HCT116 (cell line): ENCODE measurements around the gene TOP2B. TPM values are rescaled to one million over a fixed set of nuclear protein-coding genes. Genes with fewer than 3 reads are reported as not detected.

Experiments used
- ATAC-seq: fragments of 200-7000 bp; cut with Tn5 transposase; 2 replicates; pipeline ENCODE4 v1.9.1; 2020; ENCODE audit warnings: mild to moderate bottlenecking, moderate library complexity
- BruUV-seq: library from RNA; stranded (reverse); fragments of 400-500 nt; replicated peaks from 2 replicates; lab custom pipeline; 2021; lab: Mats Ljungman, UMichigan
- CTCF ChIA-PET: fragments of 300-600 bp; sonication (Branson Sonifier 250); formaldehyde crosslinking; loops from one replicate; lab custom pipeline; 2021; ENCODE audit warnings: antibody characterized with exemption; lab: Charles Lee
- POLR2A ChIA-PET: fragments of 300-600, 350-600 bp; sonication (Branson Sonifier 250); formaldehyde crosslinking; loops from one replicate; lab custom pipeline; 2021; ENCODE audit warnings: antibody characterized with exemption; lab: Charles Lee
- RAD21 ChIA-PET, 2 experiments: fragments of 300-600 bp; sonication (Branson Sonifier 250); formaldehyde crosslinking; loops; one replicate each; lab custom pipeline; 2023; ENCODE audit warnings: low total read pairs in 2 of 2; ENCODE audit not compliant: uncharacterized antibody in 2 of 2, unreplicated experiment in 2 of 2, low non-redundant PET in 1 of 2; lab: Charles Lee
- DNase-seq: peaks from one replicate; pipeline ENCODE4 v3.0.0-alpha.2; 2010; ENCODE audit warnings: low read depth, low spot score
- H2AFZ ChIP-seq: fragments of 200-600 bp; shearing (Covaris generic), sonication (generic); 2 replicates; pipeline ENCODE4 v1.6.1; 2017; ENCODE audit warnings: low read depth, mixed run types, mixed read lengths, antibody characterized with exemption, low read length; ENCODE audit not compliant: poor library complexity, severe bottlenecking
- H3K27ac ChIP-seq: 2 replicates; pipeline ENCODE4 v1.5.1; 2012; ENCODE audit warnings: low read depth, low read length
- H3K27me3 ChIP-seq: fragments of 200-600 bp; sonication (generic); 2 replicates; pipeline ENCODE4 v1.6.1; 2016; ENCODE audit warnings: mixed run types, low read length, mixed read lengths; ENCODE audit not compliant: insufficient read depth
- H3K36me3 ChIP-seq, 2 experiments: fragments of 200-500 bp in 1 of 2; fragments of 200-600 bp in 1 of 2; sonication (Bioruptor generic) in 1 of 2; sonication (generic) in 1 of 2; 2 replicates each; pipeline versions ENCODE4 v1.5.1 to v1.6.1; 2014 to 2016; ENCODE audit warnings: low read length in 2 of 2, inconsistent platforms in 1 of 2, mixed read lengths in 1 of 2, mixed run types in 1 of 2; ENCODE audit not compliant: insufficient read depth in 2 of 2, control insufficient read depth in 1 of 2
- H3K4me1 ChIP-seq, 2 experiments: fragments of 200-600 bp in 1 of 2; sonication (generic) in 1 of 2; 2 replicates each; pipeline versions ENCODE4 v1.5.1 to v1.6.1; 2012 to 2017; ENCODE audit warnings: low read length in 2 of 2, inconsistent platforms in 1 of 2, mild to moderate bottlenecking in 1 of 2, mixed read lengths in 1 of 2, mixed run types in 1 of 2, moderate library complexity in 1 of 2; ENCODE audit not compliant: insufficient read depth in 2 of 2, control insufficient read depth in 1 of 2
- H3K4me2 ChIP-seq: fragments of 200-600 bp; sonication (generic); 2 replicates; pipeline ENCODE4 v1.6.1; 2017; ENCODE audit warnings: mixed run types, low read length, mixed read lengths
- H3K4me3 ChIP-seq, 2 experiments: fragments of 200-600 bp in 1 of 2; sonication (generic) in 1 of 2; replicated peaks in 1 of 2; 2 replicates each; pipeline ENCODE4 v1.5.1; 2011 to 2016; ENCODE audit warnings: low read length in 2 of 2, control low read depth in 1 of 2, low read depth in 1 of 2, mild to moderate bottlenecking in 1 of 2, mixed read lengths in 1 of 2, mixed run types in 1 of 2
- H3K79me2 ChIP-seq: fragments of 200-600 bp; sonication (generic); 2 replicates; pipeline ENCODE4 v1.6.1; 2017; ENCODE audit warnings: mild to moderate bottlenecking, mixed run types, low read length, moderate library complexity, mixed read lengths; ENCODE audit not compliant: insufficient read depth
- H3K9ac ChIP-seq: fragments of 200-600 bp; sonication (generic); 2 replicates; pipeline ENCODE4 v1.6.1; 2016; ENCODE audit warnings: low read length, mixed read lengths
- H3K9me2 ChIP-seq: fragments of 200-600 bp; sonication (generic), shearing (Covaris generic); 2 replicates; pipeline ENCODE4 v1.6.1; 2017; ENCODE audit warnings: mixed run types, mild to moderate bottlenecking, moderate library complexity; ENCODE audit not compliant: insufficient read depth
- H3K9me3 ChIP-seq, 2 experiments: fragments of 200-500 bp in 1 of 2; fragments of 200-600 bp in 1 of 2; sonication (Bioruptor generic) in 1 of 2; sonication (generic) in 1 of 2; 2 replicates each; pipeline ENCODE4 v1.6.1; 2014 to 2017; ENCODE audit warnings: low read length in 2 of 2, mixed read lengths in 2 of 2, inconsistent platforms in 1 of 2, low read depth in 1 of 2, mild to moderate bottlenecking in 1 of 2, mixed run types in 1 of 2, moderate library complexity in 1 of 2; ENCODE audit not compliant: control insufficient read depth in 1 of 2, insufficient read depth in 1 of 2
- H4K20me1 ChIP-seq: fragments of 200-600 bp; sonication (generic), shearing (Covaris generic); 2 replicates; pipeline ENCODE4 v1.6.1; 2017; ENCODE audit warnings: mixed run types, mild to moderate bottlenecking, moderate library complexity; ENCODE audit not compliant: insufficient read depth
- ELF1 ChIP-seq: IDR thresholded peaks from 2 replicates; pipeline ENCODE4 v1.6.1; 2012; ENCODE audit warnings: low read depth, borderline replicate concordance
- EZH2 ChIP-seq: fragments of 200-600 bp; sonication (generic); IDR thresholded peaks from 2 replicates; pipeline ENCODE4 v1.6.1; 2017; ENCODE audit warnings: antibody characterized with exemption, mixed run types
- POLR2A ChIP-seq: IDR thresholded peaks from 2 replicates; pipeline ENCODE4 v1.7.0; 2011; ENCODE audit warnings: borderline replicate concordance; ENCODE audit not compliant: insufficient read depth, insufficient read length; ENCODE audit errors: extremely low read depth
- SIN3A ChIP-seq: IDR thresholded peaks from 2 replicates; pipeline ENCODE4 v1.6.1; 2012; ENCODE audit warnings: low read depth
- YY1 ChIP-seq: IDR thresholded peaks from 2 replicates; pipeline ENCODE4 v1.6.1; 2011; ENCODE audit warnings: low read length, low read depth, moderate library complexity, mild to moderate bottlenecking; ENCODE audit not compliant: insufficient replicate concordance; ENCODE audit errors: extremely low read depth
- intact Hi-C: fragments of 100-400 bp; cut with micrococcal nuclease; formaldehyde crosslinking; loops from 2 replicates; pipeline ENCODE4 v1.10.0; 2022
- total RNA-seq: library from RNA; stranded (reverse); gene quantifications from one replicate; pipeline ENCODE4 v1.2.1, GENCODE V29; 2021; ENCODE audit not compliant: unreplicated experiment
- TF ChIP-seq, protein P1 (sequence below): IDR thresholded peaks from 2 replicates; pipeline ENCODE4 v1.6.1; 2012; ENCODE audit warnings: low read depth
- TF ChIP-seq, protein P2 (sequence below): IDR thresholded peaks from 2 replicates; pipeline ENCODE4 v1.6.1; 2012

Gene TOP2B
- total RNA-seq, 1 experiment from 2014 or later, result 101 TPM

DNA sequence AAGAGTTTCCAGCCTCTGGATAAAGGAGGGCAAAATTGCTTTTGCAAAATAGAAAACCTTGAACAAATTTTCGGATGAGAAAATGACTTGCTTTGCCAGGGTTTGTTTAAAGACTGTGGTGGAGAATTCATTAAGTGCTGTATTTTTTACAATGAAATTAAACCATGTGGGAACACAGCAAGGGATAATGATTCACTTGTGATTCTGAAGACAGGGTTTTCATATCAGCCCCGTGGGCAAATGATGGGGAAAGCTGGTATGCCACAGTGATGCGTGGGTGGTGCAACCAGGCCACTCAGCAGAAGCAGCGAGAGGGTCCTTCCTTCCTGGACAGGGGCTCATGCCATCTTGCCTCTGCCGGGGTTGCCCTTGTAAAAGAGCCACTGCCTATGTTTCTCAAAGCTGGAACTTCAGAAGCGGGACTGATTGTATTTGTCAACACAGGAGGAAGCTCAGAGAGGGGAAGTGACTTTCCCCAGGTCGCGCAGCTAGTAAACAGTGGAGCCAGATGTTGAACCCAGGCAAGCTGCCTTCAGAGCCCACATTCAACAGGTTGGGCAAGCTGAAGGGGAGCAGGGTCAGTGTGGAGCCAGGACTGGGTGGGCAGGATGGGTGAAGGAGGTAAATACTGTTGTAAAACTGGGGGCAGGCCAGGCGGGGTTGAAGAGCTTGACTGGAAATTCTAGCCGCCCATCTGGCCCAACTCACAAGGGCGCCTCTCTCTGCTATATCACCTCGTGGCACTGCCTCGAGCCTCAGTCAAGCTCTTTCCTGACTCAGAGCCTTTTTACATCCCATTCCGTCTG lies 79.1 kb downstream of the TOP2B start (continued):
- TF ChIP-seq, protein P1, sequence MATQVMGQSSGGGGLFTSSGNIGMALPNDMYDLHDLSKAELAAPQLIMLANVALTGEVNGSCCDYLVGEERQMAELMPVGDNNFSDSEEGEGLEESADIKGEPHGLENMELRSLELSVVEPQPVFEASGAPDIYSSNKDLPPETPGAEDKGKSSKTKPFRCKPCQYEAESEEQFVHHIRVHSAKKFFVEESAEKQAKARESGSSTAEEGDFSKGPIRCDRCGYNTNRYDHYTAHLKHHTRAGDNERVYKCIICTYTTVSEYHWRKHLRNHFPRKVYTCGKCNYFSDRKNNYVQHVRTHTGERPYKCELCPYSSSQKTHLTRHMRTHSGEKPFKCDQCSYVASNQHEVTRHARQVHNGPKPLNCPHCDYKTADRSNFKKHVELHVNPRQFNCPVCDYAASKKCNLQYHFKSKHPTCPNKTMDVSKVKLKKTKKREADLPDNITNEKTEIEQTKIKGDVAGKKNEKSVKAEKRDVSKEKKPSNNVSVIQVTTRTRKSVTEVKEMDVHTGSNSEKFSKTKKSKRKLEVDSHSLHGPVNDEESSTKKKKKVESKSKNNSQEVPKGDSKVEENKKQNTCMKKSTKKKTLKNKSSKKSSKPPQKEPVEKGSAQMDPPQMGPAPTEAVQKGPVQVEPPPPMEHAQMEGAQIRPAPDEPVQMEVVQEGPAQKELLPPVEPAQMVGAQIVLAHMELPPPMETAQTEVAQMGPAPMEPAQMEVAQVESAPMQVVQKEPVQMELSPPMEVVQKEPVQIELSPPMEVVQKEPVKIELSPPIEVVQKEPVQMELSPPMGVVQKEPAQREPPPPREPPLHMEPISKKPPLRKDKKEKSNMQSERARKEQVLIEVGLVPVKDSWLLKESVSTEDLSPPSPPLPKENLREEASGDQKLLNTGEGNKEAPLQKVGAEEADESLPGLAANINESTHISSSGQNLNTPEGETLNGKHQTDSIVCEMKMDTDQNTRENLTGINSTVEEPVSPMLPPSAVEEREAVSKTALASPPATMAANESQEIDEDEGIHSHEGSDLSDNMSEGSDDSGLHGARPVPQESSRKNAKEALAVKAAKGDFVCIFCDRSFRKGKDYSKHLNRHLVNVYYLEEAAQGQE, result no peak
- TF ChIP-seq, protein P2, sequence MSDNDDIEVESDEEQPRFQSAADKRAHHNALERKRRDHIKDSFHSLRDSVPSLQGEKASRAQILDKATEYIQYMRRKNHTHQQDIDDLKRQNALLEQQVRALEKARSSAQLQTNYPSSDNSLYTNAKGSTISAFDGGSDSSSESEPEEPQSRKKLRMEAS, result no peak

GRCh38 chr3:25584011-25584789 lies 80.5 kb downstream of the TOP2B start:
- Histone ChIP-seq H3K4me3 (no peak overlapping the region), H2AFZ (no peak overlapping the region), H3K9me3 (no peaks in the 10 kb centered on the region), H3K27me3 (0 out of 2 replicates have a peak, but pooled peaks cover 3% of the 10 kb centered on the region), H3K79me2 (no peaks in the 10 kb centered on the region), H3K36me3 (no peaks in the 10 kb centered on the region), H3K27ac (no peak overlapping the region), H3K4me2 (no peak overlapping the region), H3K4me1 (peaks cover 0 to 10% of the 10 kb centered on the region in 2 experiments; a peak in 1 of 4 replicates), H4K20me1 (no peaks in the 10 kb centered on the region), H3K9ac (no peak overlapping the region), H3K9me2 (no peaks in the 10 kb centered on the region)
- POLR2A ChIA-PET, result no interaction called here
- CTCF ChIA-PET, result no interaction called here
- TF ChIP-seq, protein P2, result no peak
- no peak for TF ChIP-seq ELF1
- no peak for TF ChIP-seq POLR2A
- no peak for TF ChIP-seq SIN3A
- TF ChIP-seq YY1, result no peak
- TF ChIP-seq EZH2, result no peak
- RAD21 ChIA-PET, result no interaction called here
- DNase-seq (no peak), ATAC-seq (no peak)
- intact Hi-C loops, result no loop called here
- no TSS peak for BruUV-seq
